MM.1S (cell line): Measurements from ENCODE around the gene TNIK.

ENCODE experiments used
- EZH2 ChIP-seq: fragments of 300-600 bp; sonication (generic); optimal IDR thresholded peaks from 2 replicates; pipeline ENCODE3; 2017; ENCODE audit warnings: low read depth, mild to moderate bottlenecking, antibody characterized with exemption, low read length, mixed read lengths
- EZH2phosphoT487 ChIP-seq: fragments of 300-600 bp; sonication (generic); IDR thresholded peaks from 2 replicates; pipeline ENCODE4 v1.6.1; 2018; ENCODE audit warnings: antibody characterized with exemption, low read length
- TF ChIP-seq, protein P1 (sequence below): fragments of 300-600 bp; sonication (generic); IDR thresholded peaks from 2 replicates; pipeline ENCODE4 v1.5.1; 2016; ENCODE audit warnings: antibody characterized with exemption, low read length, mixed read lengths

DNA sequence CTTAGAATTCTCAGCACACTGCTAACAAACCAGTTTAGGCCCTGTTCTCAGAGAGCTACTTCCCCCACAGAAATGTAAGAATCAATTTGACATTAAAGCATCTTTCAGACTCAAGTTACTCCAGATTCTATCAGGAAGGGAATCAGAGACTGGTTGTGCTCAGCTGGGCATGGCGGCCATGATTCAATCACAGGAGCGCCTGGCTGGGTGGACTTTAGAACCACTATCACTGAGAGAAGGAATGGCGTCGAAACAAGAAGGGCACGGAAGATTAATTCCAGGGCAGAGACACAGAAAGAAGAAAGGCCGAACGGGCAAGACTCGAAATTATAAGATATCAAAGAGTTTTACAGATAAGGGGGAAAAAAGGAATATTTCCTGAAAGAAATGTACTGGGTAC lies 6.2 kb downstream of the TNIK start:
- TF ChIP-seq EZH2phosphoT487 (no peak), EZH2 (no peak)
- TF ChIP-seq, protein P1, sequence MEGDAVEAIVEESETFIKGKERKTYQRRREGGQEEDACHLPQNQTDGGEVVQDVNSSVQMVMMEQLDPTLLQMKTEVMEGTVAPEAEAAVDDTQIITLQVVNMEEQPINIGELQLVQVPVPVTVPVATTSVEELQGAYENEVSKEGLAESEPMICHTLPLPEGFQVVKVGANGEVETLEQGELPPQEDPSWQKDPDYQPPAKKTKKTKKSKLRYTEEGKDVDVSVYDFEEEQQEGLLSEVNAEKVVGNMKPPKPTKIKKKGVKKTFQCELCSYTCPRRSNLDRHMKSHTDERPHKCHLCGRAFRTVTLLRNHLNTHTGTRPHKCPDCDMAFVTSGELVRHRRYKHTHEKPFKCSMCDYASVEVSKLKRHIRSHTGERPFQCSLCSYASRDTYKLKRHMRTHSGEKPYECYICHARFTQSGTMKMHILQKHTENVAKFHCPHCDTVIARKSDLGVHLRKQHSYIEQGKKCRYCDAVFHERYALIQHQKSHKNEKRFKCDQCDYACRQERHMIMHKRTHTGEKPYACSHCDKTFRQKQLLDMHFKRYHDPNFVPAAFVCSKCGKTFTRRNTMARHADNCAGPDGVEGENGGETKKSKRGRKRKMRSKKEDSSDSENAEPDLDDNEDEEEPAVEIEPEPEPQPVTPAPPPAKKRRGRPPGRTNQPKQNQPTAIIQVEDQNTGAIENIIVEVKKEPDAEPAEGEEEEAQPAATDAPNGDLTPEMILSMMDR = no peak
